ENCODE results near the gene PRR14.

PRR14 gene

GRCh38 chr16:30659507-30660423 lies 9.0 kb downstream of the PRR14 start:
- peak; percentile 24 for DNase-seq (ENCODE audit: low spot score)

GRCh38 chr16:30660424-30661261 lies 9.9 kb downstream of the PRR14 start:
- DNase-seq (ENCODE audit: low spot score): no peak

- DNase-seq (ENCODE audit: low spot score): no peak
These were observed 11.7 kb downstream of the PRR14 start for GRCh38 chr16:30662449-30662848.

GRCh38 chr16:30663038-30663437 lies 12.3 kb downstream of the PRR14 start:
- DNase-seq (ENCODE audit: low spot score): no peak

- DNase-seq (ENCODE audit: low spot score): no peak
These were observed 13.1 kb downstream of the PRR14 start for GRCh38 chr16:30663820-30664219.

- no peak for DNase-seq (ENCODE audit: low spot score)
These were observed 13.9 kb downstream of the PRR14 start for GRCh38 chr16:30664616-30665109.

- DNase-seq (ENCODE audit: low spot score): no peak
These were observed 14.5 kb downstream of the PRR14 start for GRCh38 chr16:30665155-30665829.

GRCh38 chr16:30665830-30666190 lies 15.1 kb downstream of the PRR14 start:
- no peak for DNase-seq (ENCODE audit: low spot score)

- peak; percentile 32 for DNase-seq (ENCODE audit: low spot score)
These were observed 15.9 kb downstream of the PRR14 start for GRCh38 chr16:30666681-30667080.

GRCh38 chr16:30667361-30667905 lies 16.7 kb downstream of the PRR14 start:
- DNase-seq (ENCODE audit: low spot score): no peak

GRCh38 chr16:30668393-30668792 lies 17.6 kb downstream of the PRR14 start:
- no peak for DNase-seq (ENCODE audit: low spot score)

GRCh38 chr16:30669026-30669902 lies 18.5 kb downstream of the PRR14 start:
- no peak for DNase-seq (ENCODE audit: low spot score)

GRCh38 chr16:30669903-30670824 lies 19.4 kb downstream of the PRR14 start:
- DNase-seq (ENCODE audit: low spot score): no peak

GRCh38 chr16:30675143-30675542 lies 24.4 kb downstream of the PRR14 start:
- DNase-seq (ENCODE audit: low spot score): no peak

- DNase-seq (ENCODE audit: low spot score): no peak
These were observed 27.3 kb downstream of the PRR14 start for GRCh38 chr16:30677931-30678585.

- DNase-seq (ENCODE audit: low spot score): no peak
These were observed 27.8 kb downstream of the PRR14 start for GRCh38 chr16:30678586-30678970.

- no peak for DNase-seq (ENCODE audit: low spot score)
These were observed 29.6 kb downstream of the PRR14 start for GRCh38 chr16:30680326-30680725.

- DNase-seq (ENCODE audit: low spot score): no peak
These were observed 37.9 kb downstream of the PRR14 start for GRCh38 chr16:30688701-30689100.

GRCh38 chr16:30691907-30692306 lies 41.1 kb downstream of the PRR14 start:
- DNase-seq (ENCODE audit: low spot score): no peak

Measured in AG20443 (cell line).